ENCODE data around the gene VPS13C. TPM values are rescaled to one million over a fixed set of nuclear protein-coding genes. Genes with fewer than 3 reads are reported as not detected.

VPS13C gene
- total and polyA plus RNA-seq, 8 donors, result 8.8 to 49.6 (median 27.9) TPM

DNA sequence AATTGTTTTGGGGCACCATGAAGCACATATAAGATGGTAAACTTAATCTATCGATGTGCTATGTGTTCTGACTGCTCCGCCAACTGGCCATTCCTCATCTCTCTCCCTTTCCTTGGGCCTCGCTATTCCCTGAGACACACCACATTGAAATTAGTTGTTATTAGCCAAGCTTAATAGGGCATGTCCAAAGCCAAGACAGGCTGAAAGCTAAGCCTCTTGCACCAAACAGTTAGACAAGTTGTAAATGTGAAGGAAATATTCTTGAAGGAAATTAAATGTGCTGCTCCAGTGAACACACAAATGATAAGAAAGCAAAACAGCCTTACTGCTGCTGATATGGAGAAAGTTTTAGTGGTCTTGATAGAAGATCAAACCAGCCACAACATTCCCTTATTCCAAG is 45.8 kb upstream of the VPS13C start:
- DNase-seq, result no peak
- Histone ChIP-seq H3K4me1 (peaks cover 20 to 26% (median 22%) of the 10 kb centered on the region in 3 donors), H3K4me3 (no peak overlapping the region), H3K9me3 (no peaks in the 10 kb centered on the region), H3K36me3 (no peaks in the 10 kb centered on the region), H3K27me3 (no peaks in the 10 kb centered on the region), H3K27ac (no peak overlapping the region)
- intact Hi-C loops (cut with DNase I), result no loop called here
- no peak for FAIRE-seq
- TF ChIP-seq, protein P1, sequence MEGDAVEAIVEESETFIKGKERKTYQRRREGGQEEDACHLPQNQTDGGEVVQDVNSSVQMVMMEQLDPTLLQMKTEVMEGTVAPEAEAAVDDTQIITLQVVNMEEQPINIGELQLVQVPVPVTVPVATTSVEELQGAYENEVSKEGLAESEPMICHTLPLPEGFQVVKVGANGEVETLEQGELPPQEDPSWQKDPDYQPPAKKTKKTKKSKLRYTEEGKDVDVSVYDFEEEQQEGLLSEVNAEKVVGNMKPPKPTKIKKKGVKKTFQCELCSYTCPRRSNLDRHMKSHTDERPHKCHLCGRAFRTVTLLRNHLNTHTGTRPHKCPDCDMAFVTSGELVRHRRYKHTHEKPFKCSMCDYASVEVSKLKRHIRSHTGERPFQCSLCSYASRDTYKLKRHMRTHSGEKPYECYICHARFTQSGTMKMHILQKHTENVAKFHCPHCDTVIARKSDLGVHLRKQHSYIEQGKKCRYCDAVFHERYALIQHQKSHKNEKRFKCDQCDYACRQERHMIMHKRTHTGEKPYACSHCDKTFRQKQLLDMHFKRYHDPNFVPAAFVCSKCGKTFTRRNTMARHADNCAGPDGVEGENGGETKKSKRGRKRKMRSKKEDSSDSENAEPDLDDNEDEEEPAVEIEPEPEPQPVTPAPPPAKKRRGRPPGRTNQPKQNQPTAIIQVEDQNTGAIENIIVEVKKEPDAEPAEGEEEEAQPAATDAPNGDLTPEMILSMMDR (IDR thresholded peaks at IDR 0.05), result no peak
- no peak for ATAC-seq
- WGBS, 2 donors, result 98% methylated on average over 3 of the region's 3 CpGs

DNA sequence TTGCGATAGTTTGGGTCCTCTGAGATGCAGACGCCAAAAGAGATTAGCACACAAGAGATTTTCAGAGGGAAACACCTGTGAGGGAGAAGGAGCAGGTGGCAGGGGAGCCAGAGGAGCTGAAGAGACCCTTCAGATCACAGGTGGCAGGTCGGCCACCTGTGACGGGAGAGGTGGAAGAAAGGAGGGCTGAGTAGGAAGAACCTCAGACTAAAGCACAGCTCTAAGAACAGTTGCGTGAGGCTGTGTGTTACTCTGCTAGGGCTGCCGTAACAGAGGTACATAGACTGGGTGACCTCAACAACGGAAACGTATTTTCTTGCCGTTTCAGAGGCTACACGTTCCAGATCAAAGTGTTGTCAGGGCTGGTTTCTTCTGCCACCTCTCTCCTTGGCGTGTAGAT is 45.0 kb upstream of the VPS13C start:
- WGBS, 2 donors, result 94 to 95% methylated on average over 11 of the region's 11 CpGs
- intact Hi-C loops (cut with DNase I), result no loop called here
- H3K36me3 ChIP-seq, result no peaks in the 10 kb centered on the region
- no peaks in the 10 kb centered on the region for H3K9me3 ChIP-seq
- TF ChIP-seq, protein P1 (IDR thresholded peaks at IDR 0.05), result no peak
- H3K27me3 ChIP-seq, result no peaks in the 10 kb centered on the region
- no peak overlapping the region for H3K27ac ChIP-seq
- H3K4me1 ChIP-seq, result peaks cover 13 to 18% (median 17%) of the 10 kb centered on the region in 3 donors
- no peak for ATAC-seq
- DNase-seq, result no peak
- FAIRE-seq, result no peak
- H3K4me3 ChIP-seq, result no peak overlapping the region

GRCh38 chr15:62104846-62105245 is 44.6 kb upstream of the VPS13C start:
- ATAC-seq (no peak), DNase-seq (no peak), FAIRE-seq (no peak)
- Histone ChIP-seq H3K9me3 (no peaks in the 10 kb centered on the region), H3K27me3 (no peaks in the 10 kb centered on the region), H3K27ac (no peak overlapping the region), H3K36me3 (no peaks in the 10 kb centered on the region), H3K4me3 (no peak overlapping the region), H3K4me1 (peaks cover 10 to 13% (median 13%) of the 10 kb centered on the region in 3 donors)
- 69 to 89% methylated on average over 5 of the region's 5 CpGs for WGBS, 2 donors
- intact Hi-C loops (cut with DNase I), result no loop called here
- TF ChIP-seq, protein P1 (IDR thresholded peaks at IDR 0.05), result no peak

DNA sequence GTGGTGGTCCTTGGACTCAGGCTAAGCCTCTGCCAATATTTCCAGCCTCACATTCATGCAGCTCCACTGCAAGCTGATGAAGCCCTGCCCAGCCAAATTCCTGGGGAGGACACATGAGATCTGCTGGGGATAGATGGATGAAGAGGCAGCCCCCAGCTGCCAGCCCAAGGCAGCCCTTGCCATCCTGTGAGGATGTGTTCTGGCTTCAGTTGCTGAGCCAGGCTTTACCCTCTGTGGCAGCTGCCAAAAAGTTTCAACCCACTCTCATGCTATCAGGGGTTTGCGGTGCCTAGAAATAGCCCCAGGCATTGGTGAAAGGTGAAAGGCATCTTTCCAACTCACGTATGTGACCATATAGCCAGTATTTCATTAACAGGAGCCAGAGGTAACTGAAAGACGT is 44.2 kb upstream of the VPS13C start:
- 70 to 93% methylated on average over 3 of the region's 3 CpGs for WGBS, 2 donors
- TF ChIP-seq, protein P1 (IDR thresholded peaks at IDR 0.05), result no peak
- H3K9me3 ChIP-seq, result no peaks in the 10 kb centered on the region
- no peak overlapping the region for H3K27ac ChIP-seq
- no peak for DNase-seq
- peaks cover 6 to 11% (median 10%) of the 10 kb centered on the region in 3 donors for H3K4me1 ChIP-seq
- no peak for ATAC-seq
- H3K4me3 ChIP-seq, result no peak overlapping the region
- FAIRE-seq, result no peak
- no peaks in the 10 kb centered on the region for H3K27me3 ChIP-seq
- intact Hi-C loops (cut with DNase I), result no loop called here
- H3K36me3 ChIP-seq, result no peaks in the 10 kb centered on the region

- FAIRE-seq (no peak), ATAC-seq (no peak), DNase-seq (no peak)
- TF ChIP-seq, protein P1 (IDR thresholded peaks at IDR 0.05), result no peak
- H3K9me3 ChIP-seq, result no peaks in the 10 kb centered on the region
- no peak overlapping the region for H3K4me3 ChIP-seq
- WGBS, 2 donors, result 93 to 94% methylated on average over 7 of the region's 7 CpGs
- peaks cover 10 to 11% (median 11%) of the 10 kb centered on the region in 3 donors for H3K4me1 ChIP-seq
- no peaks in the 10 kb centered on the region for H3K27me3 ChIP-seq
- intact Hi-C loops (cut with DNase I), result no loop called here
- no peaks in the 10 kb centered on the region for H3K36me3 ChIP-seq
- H3K27ac ChIP-seq, result no peak overlapping the region
These were observed 43.2 kb upstream of the VPS13C start for GRCh38 chr15:62103431-62103830.
